ENCODE data around the gene FAM171A2.
"Not testable (repeated sequence)": the region's sequence is repeated elsewhere in the genome, so short reads cannot be mapped to it uniquely, and the experiment has no call there.

Gene FAM171A2

DNA sequence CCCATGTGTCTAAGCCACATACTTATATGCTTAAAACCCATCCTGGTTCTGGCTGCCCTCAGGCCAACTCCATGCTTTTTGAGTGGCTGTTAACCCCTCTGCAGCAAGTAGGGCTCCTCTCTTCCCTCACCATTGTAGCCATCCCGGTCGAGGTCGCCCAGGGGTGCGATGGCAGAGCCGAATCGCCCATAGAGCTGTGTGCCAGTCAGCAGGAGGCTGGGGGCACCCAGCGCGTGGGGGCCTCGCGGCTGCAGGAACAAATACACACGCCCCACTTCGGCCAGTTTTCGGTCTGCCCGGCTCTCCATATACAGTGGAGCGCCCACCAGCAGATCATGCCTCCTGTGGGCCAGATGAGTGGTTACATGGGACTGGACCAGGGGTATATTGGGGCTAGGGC lies 19.7 kb upstream of the FAM171A2 start:
- no peak for DNase-seq

GRCh38 chr17:44382917-44383316 lies 19.3 kb upstream of the FAM171A2 start:
- no peak for DNase-seq

- DNase-seq, result no peak
These were observed 18.2 kb upstream of the FAM171A2 start for GRCh38 chr17:44381810-44382305.

GRCh38 chr17:44380767-44381166 lies 17.1 kb upstream of the FAM171A2 start:
- DNase-seq, result no peak

DNA sequence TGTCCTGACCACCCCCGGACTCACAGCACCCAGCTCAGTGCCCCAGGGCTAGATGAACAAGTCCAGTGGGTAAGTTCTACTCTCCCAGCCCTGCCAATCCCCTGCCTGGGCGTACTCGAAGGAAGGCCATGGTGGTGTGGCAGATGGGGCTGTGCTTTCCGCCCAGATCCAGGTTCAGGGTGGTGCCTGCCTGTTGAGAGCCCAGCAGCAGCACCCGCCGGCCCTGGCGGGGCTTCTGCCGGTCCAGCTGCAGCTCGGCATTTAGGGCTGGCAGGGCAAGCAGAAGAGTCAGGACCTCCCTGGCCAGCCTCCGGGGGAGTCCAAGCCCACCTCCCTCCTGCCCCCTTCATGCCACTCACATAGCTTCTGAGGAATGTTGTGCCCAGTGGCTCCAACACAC lies 16.2 kb upstream of the FAM171A2 start:
- no peak for DNase-seq

GRCh38 chr17:44378171-44378705 lies 14.6 kb upstream of the FAM171A2 start:
- DNase-seq, result no peak

DNA sequence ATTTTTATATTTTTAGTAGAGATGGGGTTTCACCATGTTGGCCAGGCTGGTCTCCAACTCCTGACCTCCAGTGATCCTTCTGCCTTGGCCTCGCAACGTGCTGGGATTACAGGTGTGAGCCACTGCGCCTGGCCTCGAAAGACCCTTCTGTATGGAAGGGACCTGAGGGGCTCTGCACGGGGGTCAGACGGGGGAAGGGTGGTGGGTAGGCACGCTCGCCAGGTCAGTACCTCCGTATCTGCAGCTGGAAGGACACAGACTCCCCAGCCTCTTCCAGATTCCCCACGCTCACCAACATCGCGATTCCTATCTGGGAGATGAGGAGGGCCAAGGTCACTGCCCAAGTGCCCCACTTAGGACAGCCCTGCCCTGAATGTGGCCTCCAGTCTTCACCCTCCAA lies 13.1 kb upstream of the FAM171A2 start:
- DNase-seq, result no peak

- no peak for DNase-seq
These were observed 12.5 kb upstream of the FAM171A2 start for GRCh38 chr17:44376124-44376523.

- DNase-seq, result no peak
These were observed 11.8 kb upstream of the FAM171A2 start for GRCh38 chr17:44375196-44376017.

- DNase-seq, result no peak
These were observed 10.9 kb upstream of the FAM171A2 start for GRCh38 chr17:44374306-44375195.

GRCh38 chr17:44372036-44372435 lies 8.4 kb upstream of the FAM171A2 start:
- DNase-seq, result no peak

GRCh38 chr17:44369414-44370023 lies 5.9 kb upstream of the FAM171A2 start:
- not testable (repeated sequence) for DNase-seq

DNA sequence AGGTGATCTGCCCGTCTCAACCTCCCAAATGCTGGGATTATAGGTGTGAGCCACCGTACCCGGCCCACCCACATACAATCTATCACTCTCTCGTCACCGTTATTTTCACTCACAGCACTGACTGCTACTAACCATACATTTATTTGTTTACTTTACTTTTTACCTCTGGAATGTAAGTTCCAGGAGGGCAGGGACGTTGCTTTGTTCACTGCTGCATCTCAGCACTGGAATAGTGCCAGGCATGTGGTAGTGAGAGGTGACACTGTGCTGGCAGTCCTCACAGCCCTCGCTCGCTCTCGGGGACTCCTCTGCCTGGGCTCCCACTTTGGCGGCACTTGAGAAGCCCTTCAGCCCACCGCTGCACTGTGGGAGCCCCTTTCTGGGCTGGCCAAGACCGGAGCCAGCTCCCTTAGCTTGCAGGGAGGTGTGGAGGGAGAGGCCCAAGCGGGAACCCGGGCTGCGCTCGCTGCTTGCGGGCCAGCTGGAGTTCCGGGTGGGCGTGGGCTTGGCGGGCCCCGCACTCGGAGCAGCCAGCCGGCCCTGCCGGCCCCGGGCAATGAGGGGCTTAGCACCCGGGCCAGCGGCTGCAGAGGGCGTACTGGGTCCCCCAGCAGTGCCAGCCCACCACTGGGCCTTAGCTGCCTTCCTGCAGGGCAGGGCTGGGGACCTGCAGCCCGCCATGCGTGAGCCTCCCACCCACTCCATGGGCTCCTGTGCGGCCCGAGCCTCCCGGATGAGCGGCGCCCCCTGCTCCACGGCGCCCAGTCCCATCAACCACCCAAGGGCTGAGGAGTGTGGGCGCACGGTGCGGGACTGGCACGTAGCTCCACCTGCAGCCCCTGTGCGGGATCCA lies 5.0 kb upstream of the FAM171A2 start:
- DNase-seq, result not testable (repeated sequence)

- no peak for DNase-seq
These were observed 3.8 kb upstream of the FAM171A2 start for GRCh38 chr17:44367231-44367979.

GRCh38 chr17:44365051-44365450 lies 1.4 kb upstream of the FAM171A2 start:
- not testable (repeated sequence) for DNase-seq

DNA sequence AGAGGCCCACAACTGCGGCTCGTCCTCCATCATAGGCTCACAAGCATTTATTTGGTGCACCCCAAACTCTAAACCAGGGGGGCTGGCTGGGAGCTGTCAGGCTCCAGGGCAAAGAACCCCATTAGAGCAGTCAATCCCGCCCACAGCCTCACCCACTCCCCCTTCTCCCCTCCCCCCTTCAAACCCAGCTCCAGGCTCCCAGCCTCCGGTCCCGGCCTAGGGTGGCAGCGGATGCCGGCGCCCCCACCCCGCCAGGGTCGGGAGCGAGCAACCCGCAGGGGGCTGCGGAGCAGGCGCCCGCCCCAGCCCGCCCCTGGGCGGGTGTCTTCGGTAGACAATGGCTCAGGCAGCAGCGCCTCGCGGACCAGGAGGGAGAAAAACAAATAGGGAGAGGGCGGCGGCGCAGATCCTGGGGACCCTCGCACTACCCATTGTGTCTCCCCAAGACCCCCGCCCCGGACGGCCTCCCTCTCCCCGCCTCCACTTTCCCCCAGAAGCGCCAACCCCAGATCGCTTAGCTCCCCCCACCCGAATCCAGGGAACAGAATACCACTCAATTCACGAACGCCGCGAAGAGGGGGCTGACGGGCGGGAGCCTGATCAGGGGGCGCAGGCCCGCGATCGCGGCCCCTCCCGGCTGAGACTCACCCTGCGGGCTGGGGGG lies 572 bp downstream of the FAM171A2 start:
- DNase-seq, result peak; percentile 16

- no peak for DNase-seq
These were observed 1.1 kb downstream of the FAM171A2 start for GRCh38 chr17:44362459-44362948.

- DNase-seq, result peak; percentile 55
These were observed 2.1 kb downstream of the FAM171A2 start for GRCh38 chr17:44361292-44362260.

- no peak for DNase-seq
These were observed 2.8 kb downstream of the FAM171A2 start for GRCh38 chr17:44360826-44361225.
